Activated B cell treated with CpG ODN at 0.5 μM for 24 hours (primary cell): ENCODE data around the gene SRP14. TPM values are rescaled to one million over a fixed set of nuclear protein-coding genes. Genes with fewer than 3 reads are reported as not detected.
A peak's percentile ranks its signal among the peaks of the same experiment; 100 is the strongest.

Experiments used
- ATAC-seq: fragments of 200-7000 bp; cut with Tn5 transposase; one replicate; pipeline ENCODE4 v1.10.0; 2021; ENCODE audit warnings: low read depth, mild to moderate bottlenecking, moderate library complexity
- CTCF ChIA-PET: fragments of 350-600 bp; sonication (Branson Sonifier 250); formaldehyde crosslinking; loops from one replicate; lab custom pipeline; 2021; ENCODE audit warnings: antibody characterized with exemption; lab: Charles Lee
- POLR2A ChIA-PET: fragments of 350-600 bp; sonication (Branson Sonifier 250); formaldehyde crosslinking; loops from one replicate; lab custom pipeline; 2021; ENCODE audit warnings: antibody characterized with exemption; lab: Charles Lee
- DNase-seq: peaks from one replicate; pipeline ENCODE4 v3.0.0; 2022
- H3K27ac Mint-ChIP-seq: one replicate; pipeline ENCODE4 v1.8.0; 2020; ENCODE audit warnings: mixed read lengths
- H3K27me3 Mint-ChIP-seq: one replicate; pipeline ENCODE4 v1.8.0; 2021; ENCODE audit warnings: mixed read lengths
- H3K36me3 Mint-ChIP-seq: one replicate; pipeline ENCODE4 v1.8.0; 2021; ENCODE audit warnings: low read depth, mixed read lengths
- H3K4me1 Mint-ChIP-seq: one replicate; pipeline ENCODE4 v1.8.0; 2021; ENCODE audit warnings: mixed read lengths
- H3K4me3 Mint-ChIP-seq: one replicate; pipeline ENCODE4 v1.8.0; 2020; ENCODE audit warnings: mild to moderate bottlenecking, mixed read lengths
- H3K9me3 Mint-ChIP-seq: one replicate; pipeline ENCODE4 v1.8.0; 2020; ENCODE audit warnings: mixed read lengths
- intact Hi-C: fragments of 100-400 bp; cut with micrococcal nuclease; formaldehyde crosslinking; loops from one replicate; pipeline ENCODE4 v1.15.1; 2024
- total RNA-seq: library from RNA; stranded (reverse); gene quantifications from 2 replicates; pipeline ENCODE4 v1.2.3, GENCODE V29; 2022
- TF ChIP-seq, protein P1 (sequence below): fragments of 200-600 bp; IDR thresholded peaks from one replicate; pipeline ENCODE4 v1.8.0; 2022; ENCODE audit warnings: antibody characterized with exemption, mild to moderate bottlenecking

The SRP14 gene
- total RNA-seq, 1 donor from 2014 or later, result 183 TPM

DNA sequence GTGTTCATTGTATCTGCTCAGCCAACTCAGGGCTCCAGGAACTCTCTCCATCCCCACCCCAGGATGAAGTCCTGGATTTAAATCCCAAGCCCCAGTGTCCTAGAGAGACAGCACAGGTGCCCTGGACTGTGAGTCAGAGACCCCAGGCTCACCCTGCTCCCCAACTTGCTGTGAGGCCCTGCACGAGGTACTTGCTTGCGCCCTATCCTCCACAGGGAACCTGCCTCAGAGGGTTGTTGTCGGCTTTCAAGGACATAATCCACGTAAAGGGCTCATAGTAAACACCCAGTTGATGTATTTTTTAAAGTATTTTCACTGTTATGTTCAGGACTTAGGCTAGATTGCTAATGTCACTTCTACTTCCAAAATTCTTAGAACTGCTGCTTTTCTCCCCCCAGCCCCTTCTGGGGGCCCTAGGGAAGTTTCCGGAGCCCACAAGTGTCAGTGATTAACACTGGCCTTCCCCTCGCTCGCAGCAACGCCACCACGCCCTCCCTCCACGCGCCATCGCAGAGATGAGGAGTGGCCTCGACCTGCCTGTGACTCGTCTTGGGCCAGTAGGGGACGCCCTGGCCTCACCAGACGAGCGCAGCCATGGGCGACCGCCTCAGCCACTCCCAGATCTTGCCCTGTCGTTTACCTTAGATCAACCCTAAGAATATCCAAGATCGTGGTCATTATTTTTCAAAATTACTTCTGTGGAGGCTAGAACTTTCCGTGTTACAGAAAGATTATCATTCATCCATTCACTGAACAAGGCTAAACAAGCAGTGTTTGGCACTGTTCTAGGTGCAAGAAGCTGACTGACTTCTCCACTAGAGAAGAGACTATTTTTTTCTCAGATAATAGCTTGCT is 6.0 kb upstream of the SRP14 start:
- Mint-ChIP-seq H3K4me1 (peaks cover 64% of the 10 kb centered on the region), H3K27me3 (no peaks in the 10 kb centered on the region), H3K36me3 (no peaks in the 10 kb centered on the region), H3K4me3 (peak overlapping the region; percentile 46), H3K9me3 (no peaks in the 10 kb centered on the region), H3K27ac (peak overlapping the region; percentile 93)
- TF ChIP-seq, protein P1, sequence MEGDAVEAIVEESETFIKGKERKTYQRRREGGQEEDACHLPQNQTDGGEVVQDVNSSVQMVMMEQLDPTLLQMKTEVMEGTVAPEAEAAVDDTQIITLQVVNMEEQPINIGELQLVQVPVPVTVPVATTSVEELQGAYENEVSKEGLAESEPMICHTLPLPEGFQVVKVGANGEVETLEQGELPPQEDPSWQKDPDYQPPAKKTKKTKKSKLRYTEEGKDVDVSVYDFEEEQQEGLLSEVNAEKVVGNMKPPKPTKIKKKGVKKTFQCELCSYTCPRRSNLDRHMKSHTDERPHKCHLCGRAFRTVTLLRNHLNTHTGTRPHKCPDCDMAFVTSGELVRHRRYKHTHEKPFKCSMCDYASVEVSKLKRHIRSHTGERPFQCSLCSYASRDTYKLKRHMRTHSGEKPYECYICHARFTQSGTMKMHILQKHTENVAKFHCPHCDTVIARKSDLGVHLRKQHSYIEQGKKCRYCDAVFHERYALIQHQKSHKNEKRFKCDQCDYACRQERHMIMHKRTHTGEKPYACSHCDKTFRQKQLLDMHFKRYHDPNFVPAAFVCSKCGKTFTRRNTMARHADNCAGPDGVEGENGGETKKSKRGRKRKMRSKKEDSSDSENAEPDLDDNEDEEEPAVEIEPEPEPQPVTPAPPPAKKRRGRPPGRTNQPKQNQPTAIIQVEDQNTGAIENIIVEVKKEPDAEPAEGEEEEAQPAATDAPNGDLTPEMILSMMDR, result peak; percentile 58
- ATAC-seq, result peak; percentile 87
- peak; percentile 77 for DNase-seq
- ChIA-PET CTCF (interaction anchor here (0.7 to 11.2 kb wide), 37 partner anchors 10 to 293 kb away, joined by 3 to 519 read pairs (median 5); partner anchors contain the start of genes BMF, BUB1B and INAFM2), POLR2A (interaction anchor here (0.7 to 13.9 kb wide), 16 partner anchors 8 to 264 kb away, joined by 3 to 1329 read pairs (median 6); partner anchors contain the start of genes BMF and PLCB2)
- intact Hi-C loops, result loop anchor here (1.0 to 10.0 kb wide), 9 partner anchors 24 to 380 kb away; no protein-coding TSS in a partner anchor

DNA sequence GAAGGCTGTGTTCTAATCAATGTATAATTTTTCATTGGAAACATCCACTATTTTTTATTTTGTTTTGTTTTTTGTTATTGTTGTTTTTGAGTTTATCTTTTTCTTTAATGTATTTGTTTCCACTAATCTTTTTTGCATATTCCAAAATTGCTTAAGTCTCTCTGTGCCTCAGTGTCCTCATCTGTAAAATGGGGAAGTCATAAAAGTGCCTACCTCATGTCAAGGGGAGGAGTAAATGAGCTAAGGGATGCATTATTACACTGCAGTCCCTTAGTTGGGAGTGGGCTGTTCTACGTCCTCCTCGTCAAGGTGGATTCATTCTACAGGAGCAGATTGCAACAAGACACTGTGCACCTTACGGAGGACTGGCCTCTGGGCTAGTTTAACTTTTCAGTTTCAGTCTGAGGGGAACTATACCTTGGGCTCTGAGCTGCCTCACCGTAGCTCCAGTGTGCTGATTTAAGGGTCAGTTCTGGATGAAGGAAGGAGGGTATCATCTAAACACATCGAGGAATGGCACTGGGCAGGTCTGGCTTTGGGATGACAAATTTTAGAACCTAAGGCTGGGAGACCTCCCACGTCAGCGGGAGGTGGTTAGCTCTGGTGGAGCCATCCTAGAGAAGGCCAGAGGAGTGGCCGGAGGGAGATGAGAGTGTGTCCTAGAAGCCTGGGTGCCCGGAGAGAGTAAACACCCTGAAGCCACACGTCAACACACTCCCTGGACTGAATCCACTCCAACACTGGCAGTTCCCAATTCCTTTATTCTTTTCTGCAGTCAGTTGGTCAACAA is 5.1 kb upstream of the SRP14 start:
- ATAC-seq (no peak), DNase-seq (no peak)
- Mint-ChIP-seq H3K9me3 (no peaks in the 10 kb centered on the region), H3K27ac (peak overlapping the region; percentile 93), H3K4me3 (no peak overlapping the region), H3K36me3 (peaks cover 3% of the 10 kb centered on the region), H3K27me3 (no peaks in the 10 kb centered on the region), H3K4me1 (peaks cover 62% of the 10 kb centered on the region)
- ChIA-PET POLR2A (interaction anchor here (0.9 to 13.9 kb wide), 5 partner anchors 9 to 231 kb away, joined by 3 to 1329 read pairs (median 4); partner anchors contain the start of gene BMF), CTCF (interaction anchor here (0.8 to 11.2 kb wide), 7 partner anchors 9 to 259 kb away, joined by 3 to 519 read pairs (median 5); partner anchors contain the start of gene BMF)
- TF ChIP-seq, protein P1, result no peak
- intact Hi-C loops, result loop anchor here (10.0 kb wide), 1 partner anchor 381 kb away; no protein-coding TSS in a partner anchor

DNA sequence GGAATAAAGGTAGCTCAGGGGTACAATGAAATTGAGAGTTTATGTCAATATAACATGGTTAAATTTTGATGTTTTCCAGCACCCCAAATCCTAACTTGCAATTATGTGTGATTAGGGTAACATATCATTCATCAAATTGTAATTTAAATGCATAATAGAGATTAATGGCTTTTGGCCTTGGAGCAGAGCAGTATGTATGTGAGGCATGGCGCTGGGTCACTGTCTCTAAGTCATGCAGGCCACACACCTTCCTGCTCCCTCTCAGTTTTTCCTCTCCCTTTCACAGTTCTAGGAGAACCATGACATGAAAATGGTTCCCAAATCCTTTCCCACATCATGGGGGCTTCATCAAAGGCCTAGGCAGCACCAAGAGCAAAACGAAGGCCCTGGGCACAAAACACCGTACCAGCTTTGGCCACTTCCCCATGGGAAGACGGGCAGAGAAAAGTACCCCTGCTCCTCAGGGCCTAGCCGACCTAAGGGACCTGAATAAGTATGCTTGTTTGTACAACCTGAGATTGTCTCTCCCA is 3.9 kb upstream of the SRP14 start:
- POLR2A ChIA-PET, result interaction anchor here (1.2 to 13.9 kb wide), 2 partner anchors 58 to 232 kb away, joined by 4 to 1329 read pairs; partner anchors contain the start of gene BMF
- Mint-ChIP-seq H3K27me3 (no peaks in the 10 kb centered on the region), H3K4me3 (no peak overlapping the region), H3K36me3 (peaks cover 10% of the 10 kb centered on the region), H3K9me3 (no peaks in the 10 kb centered on the region), H3K27ac (peak overlapping the region; percentile 25), H3K4me1 (peaks cover 60% of the 10 kb centered on the region)
- no peak for DNase-seq
- ATAC-seq, result no peak
- TF ChIP-seq, protein P1, result no peak
- intact Hi-C loops, result loop anchor here (10.0 kb wide), 1 partner anchor 382 kb away; no protein-coding TSS in a partner anchor
- CTCF ChIA-PET, result interaction anchor here (1.2 to 11.2 kb wide), 4 partner anchors 9 to 232 kb away, joined by 4 to 519 read pairs (median 6); partner anchors contain the start of gene BMF

GRCh38 chr15:40040770-40041169 is 1.8 kb upstream of the SRP14 start:
- TF ChIP-seq, protein P1, result no peak
- H3K36me3 Mint-ChIP-seq, result peaks cover 29% of the 10 kb centered on the region
- H3K9me3 Mint-ChIP-seq, result no peaks in the 10 kb centered on the region
- intact Hi-C loops, result loop anchor here (10.0 kb wide), 1 partner anchor 384 kb away; no protein-coding TSS in a partner anchor
- H3K27ac Mint-ChIP-seq, result peak overlapping the region; percentile 47
- peaks cover 47% of the 10 kb centered on the region for H3K4me1 Mint-ChIP-seq
- ChIA-PET POLR2A (interaction anchor here (0.6 to 13.9 kb wide), 2 partner anchors 60 to 370 kb away, joined by 3 to 1329 read pairs; partner anchors contain the start of gene BMF), CTCF (interaction anchor here (0.9 to 11.2 kb wide), 3 partner anchors 62 to 234 kb away, joined by 3 to 519 read pairs (median 8); partner anchors contain the start of gene BMF)
- ATAC-seq, result no peak
- no peak for DNase-seq
- no peaks in the 10 kb centered on the region for H3K27me3 Mint-ChIP-seq
- no peak overlapping the region for H3K4me3 Mint-ChIP-seq
